Left lobe of liver (tissue), 2 donors: ENCODE results near the gene RHO. TPM values are rescaled to one million over a fixed set of nuclear protein-coding genes. Genes with fewer than 3 reads are reported as not detected.
A peak's percentile ranks its signal among the peaks of the same experiment; 100 is the strongest.

Source experiments
- ATAC-seq: fragments of 200-7000 bp; cut with Tn5 transposase; one replicate; pipeline ENCODE4 v1.9.1; 2020; ENCODE audit warnings: mild to moderate bottlenecking, moderate library complexity
- DNase-seq: peaks from one replicate; pipeline ENCODE4 v3.0.0-alpha.2; 2020; ENCODE audit warnings: low spot score
- total RNA-seq: library from RNA; stranded (reverse); gene quantifications from one replicate; pipeline ENCODE4 v1.2.1, GENCODE V29; 2021
- donor health status: DM: no; HTN: no; CAD: no; lungs with moderate emphysema.
- donor health status: DM: no; HTN: yes; CAD: no.

The RHO gene
- total RNA-seq, 1 donor from 2014 or later, result not detected

DNA sequence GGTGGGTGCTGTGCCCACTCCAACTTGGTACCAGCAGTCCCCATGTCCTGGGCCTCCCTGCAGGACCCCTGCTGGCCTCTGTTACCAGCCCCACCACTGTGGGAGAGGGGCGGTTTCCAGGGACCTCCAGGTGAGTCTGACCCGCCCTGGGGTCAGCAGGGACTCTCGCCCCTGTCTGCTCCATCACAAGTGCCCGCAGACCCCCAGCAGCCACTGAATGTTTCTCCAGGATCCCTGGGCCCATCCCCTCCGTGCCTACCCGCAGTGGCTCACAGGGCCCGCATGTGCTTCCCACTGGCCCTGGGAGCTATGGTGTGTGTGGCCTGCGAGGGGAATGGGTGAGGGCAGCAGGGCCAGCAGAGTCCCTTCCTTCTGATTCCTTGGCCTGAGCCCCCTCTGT is 9.9 kb upstream of the RHO start:
- DNase-seq (no peak), ATAC-seq (no peak)

DNA sequence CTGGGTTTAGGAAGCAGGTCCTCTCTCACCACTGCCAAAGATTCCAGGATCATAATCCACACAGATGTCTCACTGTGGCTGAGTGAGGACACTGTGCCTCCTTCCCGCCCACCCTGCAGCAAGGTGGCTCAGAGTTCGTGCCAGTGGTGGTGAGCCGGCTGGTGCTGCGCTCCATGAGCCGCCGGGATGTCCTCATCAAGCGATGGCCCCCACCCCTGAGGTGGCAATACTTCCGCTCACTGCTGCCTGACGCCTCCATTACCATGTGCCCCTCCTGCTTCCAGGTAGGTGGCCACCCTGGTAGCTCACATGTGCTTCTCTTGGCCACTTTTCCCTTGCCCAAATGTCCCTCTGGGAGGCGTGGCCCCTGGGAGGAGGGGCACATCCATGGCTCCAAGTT is 9.0 kb upstream of the RHO start:
- ATAC-seq (no peak), DNase-seq (no peak)

GRCh38 chr3:129519896-129520715 is 8.3 kb upstream of the RHO start:
- DNase-seq (no peak), ATAC-seq (no peak)

DNA sequence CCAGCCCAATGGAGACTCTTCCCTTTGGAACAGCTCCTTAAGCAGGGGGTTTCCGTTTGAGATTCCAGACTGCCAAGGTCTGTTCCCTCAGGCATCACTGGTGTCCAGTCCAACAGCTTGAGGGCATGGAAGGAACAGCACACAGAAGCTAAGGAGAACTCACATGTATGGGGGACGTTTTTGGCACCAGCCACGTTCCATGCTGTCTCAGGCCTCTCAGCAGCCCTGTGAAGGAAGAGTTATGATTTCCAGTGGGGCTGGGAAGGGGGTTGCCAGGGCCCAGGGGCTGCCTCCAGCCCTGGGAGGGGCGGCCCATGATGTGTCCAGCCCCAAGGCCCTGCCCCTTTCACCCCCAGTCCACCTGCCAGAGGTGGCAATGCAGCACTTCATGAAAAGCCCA is 7.5 kb upstream of the RHO start:
- ATAC-seq, result no peak
- DNase-seq, result no peak

- DNase-seq (no peak), ATAC-seq (no peak)
Measured at GRCh38 chr3:129521611-129522010, 6.8 kb upstream of the RHO start.

GRCh38 chr3:129522953-129523352 is 5.5 kb upstream of the RHO start:
- ATAC-seq (no peak), DNase-seq (no peak)

- DNase-seq (no peak), ATAC-seq (no peak)
Measured at GRCh38 chr3:129524081-129524480, 4.4 kb upstream of the RHO start.

DNA sequence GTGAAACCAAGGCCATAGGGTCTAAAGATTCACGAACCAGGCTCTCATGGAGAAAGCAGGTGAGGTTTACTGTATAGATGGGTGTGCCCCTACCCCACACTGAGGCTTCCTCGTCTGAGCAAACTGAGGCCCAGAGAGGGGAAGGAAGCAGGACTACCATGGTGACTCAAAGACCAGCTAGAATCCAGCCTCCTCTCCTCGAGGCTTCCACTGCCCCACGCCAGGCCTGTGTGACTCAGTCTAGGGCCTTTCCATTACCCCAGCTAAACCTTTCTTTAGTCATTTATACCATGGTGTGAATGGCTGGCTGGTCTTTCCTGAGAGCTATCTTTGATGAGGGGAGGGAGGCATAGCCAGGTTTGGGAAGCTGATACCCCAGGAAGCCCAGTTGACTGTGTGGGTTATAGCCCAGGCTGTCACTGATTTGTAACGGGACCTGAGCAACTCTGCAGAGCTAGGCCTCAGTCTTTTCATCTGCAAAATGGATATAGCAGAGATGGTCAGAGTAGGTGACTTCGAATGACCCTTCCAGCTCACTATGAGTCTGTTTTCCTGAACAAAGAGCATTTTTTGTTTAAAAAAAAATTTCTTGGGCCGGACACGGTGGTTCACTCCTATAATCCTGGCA is 3.0 kb upstream of the RHO start:
- no peak for ATAC-seq

GRCh38 chr3:129526121-129526900 is 2.1 kb upstream of the RHO start:
- DNase-seq (no peak), ATAC-seq (peak; percentile 43)

More for the DNA sequence above, 3.0 kb upstream of the RHO start:
- no peak for DNase-seq

DNA sequence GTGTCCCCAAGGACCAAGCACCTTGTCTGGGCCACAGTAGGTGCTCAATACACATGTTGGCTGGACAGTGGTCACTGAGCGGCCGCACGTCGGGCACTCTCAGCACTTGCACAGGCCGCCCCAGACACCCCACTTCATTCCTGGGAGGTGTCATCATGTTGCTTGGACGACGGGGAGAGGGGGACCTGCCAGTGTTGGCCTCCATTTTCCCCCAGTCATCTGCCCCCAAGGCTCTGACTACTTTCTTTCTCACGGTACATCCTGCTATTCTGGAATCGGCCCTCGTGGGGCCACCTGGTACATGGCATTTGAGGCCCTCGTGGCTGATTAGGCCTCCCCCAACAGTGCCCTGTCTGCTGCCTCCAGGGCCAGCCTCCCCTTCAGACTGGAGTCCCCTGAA is 1.2 kb upstream of the RHO start:
- ATAC-seq, result no peak
- DNase-seq, result no peak

DNA sequence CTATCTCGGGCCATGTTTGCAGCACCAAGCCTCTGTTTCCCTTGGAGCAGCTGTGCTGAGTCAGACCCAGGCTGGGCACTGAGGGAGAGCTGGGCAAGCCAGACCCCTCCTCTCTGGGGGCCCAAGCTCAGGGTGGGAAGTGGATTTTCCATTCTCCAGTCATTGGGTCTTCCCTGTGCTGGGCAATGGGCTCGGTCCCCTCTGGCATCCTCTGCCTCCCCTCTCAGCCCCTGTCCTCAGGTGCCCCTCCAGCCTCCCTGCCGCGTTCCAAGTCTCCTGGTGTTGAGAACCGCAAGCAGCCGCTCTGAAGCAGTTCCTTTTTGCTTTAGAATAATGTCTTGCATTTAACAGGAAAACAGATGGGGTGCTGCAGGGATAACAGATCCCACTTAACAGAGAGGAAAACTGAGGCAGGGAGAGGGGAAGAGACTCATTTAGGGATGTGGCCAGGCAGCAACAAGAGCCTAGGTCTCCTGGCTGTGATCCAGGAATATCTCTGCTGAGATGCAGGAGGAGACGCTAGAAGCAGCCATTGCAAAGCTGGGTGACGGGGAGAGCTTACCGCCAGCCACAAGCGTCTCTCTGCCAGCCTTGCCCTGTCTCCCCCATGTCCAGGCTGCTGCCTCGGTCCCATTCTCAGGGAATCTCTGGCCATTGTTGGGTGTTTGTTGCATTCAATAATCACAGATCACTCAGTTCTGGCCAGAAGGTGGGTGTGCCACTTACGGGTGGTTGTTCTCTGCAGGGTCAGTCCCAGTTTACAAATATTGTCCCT is 1.2 kb downstream of the RHO start:
- DNase-seq, result no peak
- ATAC-seq, result no peak

GRCh38 chr3:129530251-129530791 is 1.9 kb downstream of the RHO start:
- ATAC-seq (no peak), DNase-seq (no peak)

DNA sequence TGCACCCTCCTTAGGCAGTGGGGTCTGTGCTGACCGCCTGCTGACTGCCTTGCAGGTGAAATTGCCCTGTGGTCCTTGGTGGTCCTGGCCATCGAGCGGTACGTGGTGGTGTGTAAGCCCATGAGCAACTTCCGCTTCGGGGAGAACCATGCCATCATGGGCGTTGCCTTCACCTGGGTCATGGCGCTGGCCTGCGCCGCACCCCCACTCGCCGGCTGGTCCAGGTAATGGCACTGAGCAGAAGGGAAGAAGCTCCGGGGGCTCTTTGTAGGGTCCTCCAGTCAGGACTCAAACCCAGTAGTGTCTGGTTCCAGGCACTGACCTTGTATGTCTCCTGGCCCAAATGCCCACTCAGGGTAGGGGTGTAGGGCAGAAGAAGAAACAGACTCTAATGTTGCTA is 2.4 kb downstream of the RHO start:
- no peak for ATAC-seq
- no peak for DNase-seq

DNA sequence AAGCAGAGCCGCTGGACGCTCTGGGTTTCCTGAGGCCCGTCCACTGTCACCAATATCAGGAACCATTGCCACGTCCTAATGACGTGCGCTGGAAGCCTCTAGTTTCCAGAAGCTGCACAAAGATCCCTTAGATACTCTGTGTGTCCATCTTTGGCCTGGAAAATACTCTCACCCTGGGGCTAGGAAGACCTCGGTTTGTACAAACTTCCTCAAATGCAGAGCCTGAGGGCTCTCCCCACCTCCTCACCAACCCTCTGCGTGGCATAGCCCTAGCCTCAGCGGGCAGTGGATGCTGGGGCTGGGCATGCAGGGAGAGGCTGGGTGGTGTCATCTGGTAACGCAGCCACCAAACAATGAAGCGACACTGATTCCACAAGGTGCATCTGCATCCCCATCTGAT is 3.3 kb downstream of the RHO start:
- DNase-seq (no peak), ATAC-seq (no peak)

DNA sequence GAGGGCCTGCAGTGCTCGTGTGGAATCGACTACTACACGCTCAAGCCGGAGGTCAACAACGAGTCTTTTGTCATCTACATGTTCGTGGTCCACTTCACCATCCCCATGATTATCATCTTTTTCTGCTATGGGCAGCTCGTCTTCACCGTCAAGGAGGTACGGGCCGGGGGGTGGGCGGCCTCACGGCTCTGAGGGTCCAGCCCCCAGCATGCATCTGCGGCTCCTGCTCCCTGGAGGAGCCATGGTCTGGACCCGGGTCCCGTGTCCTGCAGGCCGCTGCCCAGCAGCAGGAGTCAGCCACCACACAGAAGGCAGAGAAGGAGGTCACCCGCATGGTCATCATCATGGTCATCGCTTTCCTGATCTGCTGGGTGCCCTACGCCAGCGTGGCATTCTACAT is 3.8 kb downstream of the RHO start:
- no peak for DNase-seq
- no peak for ATAC-seq

- ATAC-seq (no peak), DNase-seq (no peak)
Measured at GRCh38 chr3:129533406-129533805, 5.0 kb downstream of the RHO start.

DNA sequence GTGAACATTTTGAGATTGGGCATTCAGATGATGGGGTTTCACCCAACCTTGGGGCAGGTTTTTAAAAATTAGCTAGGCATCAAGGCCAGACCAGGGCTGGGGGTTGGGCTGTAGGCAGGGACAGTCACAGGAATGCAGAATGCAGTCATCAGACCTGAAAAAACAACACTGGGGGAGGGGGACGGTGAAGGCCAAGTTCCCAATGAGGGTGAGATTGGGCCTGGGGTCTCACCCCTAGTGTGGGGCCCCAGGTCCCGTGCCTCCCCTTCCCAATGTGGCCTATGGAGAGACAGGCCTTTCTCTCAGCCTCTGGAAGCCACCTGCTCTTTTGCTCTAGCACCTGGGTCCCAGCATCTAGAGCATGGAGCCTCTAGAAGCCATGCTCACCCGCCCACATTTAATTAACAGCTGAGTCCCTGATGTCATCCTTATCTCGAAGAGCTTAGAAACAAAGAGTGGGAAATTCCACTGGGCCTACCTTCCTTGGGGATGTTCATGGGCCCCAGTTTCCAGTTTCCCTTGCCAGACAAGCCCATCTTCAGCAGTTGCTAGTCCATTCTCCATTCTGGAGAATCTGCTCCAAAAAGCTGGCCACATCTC is 6.1 kb downstream of the RHO start:
- ATAC-seq, result no peak
- no peak for DNase-seq

- peak; percentile 80 for ATAC-seq
- no peak for DNase-seq
Measured at GRCh38 chr3:129535075-129535474, 6.6 kb downstream of the RHO start.

- ATAC-seq, result no peak
Measured at GRCh38 chr3:129536374-129536667, 7.9 kb downstream of the RHO start.

GRCh38 chr3:129536804-129537203 is 8.4 kb downstream of the RHO start:
- DNase-seq (no peak), ATAC-seq (no peak)

More at GRCh38 chr3:129536374-129536667, 7.9 kb downstream of the RHO start:
- DNase-seq, result no peak

GRCh38 chr3:129539206-129539605 is 10.8 kb downstream of the RHO start:
- ATAC-seq, result no peak
- no peak for DNase-seq
